WTC11 (cell line): ENCODE measurements around the gene ABLIM2. TPM values are rescaled to one million over a fixed set of nuclear protein-coding genes. Genes with fewer than 3 reads are reported as not detected.

Experiments used
- ATAC-seq: fragments of 200-7000 bp; cut with Tn5 transposase; 2 replicates; pipeline ENCODE4 v1.10.0; 2021; ENCODE audit warnings: mild to moderate bottlenecking, moderate library complexity
- CTCF ChIA-PET: fragments of 300-600 bp; sonication (Branson Sonifier 250); formaldehyde crosslinking; loops from one replicate; lab custom pipeline; 2021; ENCODE audit warnings: antibody characterized with exemption; lab: Charles Lee
- POLR2A ChIA-PET: fragments of 350-600 bp; sonication (Branson Sonifier 250); formaldehyde crosslinking; loops from one replicate; lab custom pipeline; 2021; ENCODE audit warnings: antibody characterized with exemption; lab: Charles Lee
- DNase-seq: peaks from one replicate; pipeline ENCODE4 v3.0.0; 2021; ENCODE audit warnings: low spot score
- H3K27ac Mint-ChIP-seq: 2 replicates; pipeline ENCODE4 v1.8.0; 2021; ENCODE audit warnings: mixed read lengths
- H3K27me3 Mint-ChIP-seq: 2 replicates; pipeline ENCODE4 v1.8.0; 2021; ENCODE audit warnings: low read depth, mild to moderate bottlenecking, moderate library complexity, mixed read lengths
- H3K36me3 Mint-ChIP-seq: 2 replicates; pipeline ENCODE4 v1.8.0; 2021; ENCODE audit warnings: mixed read lengths
- H3K4me1 Mint-ChIP-seq: 2 replicates; pipeline ENCODE4 v1.8.0; 2022; ENCODE audit warnings: mixed read lengths
- H3K4me3 Mint-ChIP-seq: 2 replicates; pipeline ENCODE4 v1.8.0; 2021; ENCODE audit warnings: mild to moderate bottlenecking, moderate library complexity, mixed read lengths
- H3K9me3 Mint-ChIP-seq: 2 replicates; pipeline ENCODE4 v1.8.0; 2021; ENCODE audit warnings: mixed read lengths
- ATF1 ChIP-seq: sonication (generic); formaldehyde crosslinking; IDR thresholded peaks from 2 replicates; pipeline ENCODE4 v1.8.1; 2023; ENCODE audit warnings: mild to moderate bottlenecking, moderate library complexity, missing genetic modification reagents
- ATF6 ChIP-seq: sonication (generic); formaldehyde crosslinking; IDR thresholded peaks from 2 replicates; pipeline ENCODE4 v1.8.1; 2023; ENCODE audit warnings: mild to moderate bottlenecking, missing genetic modification reagents
- CREM ChIP-seq: sonication (generic); formaldehyde crosslinking; IDR thresholded peaks from 2 replicates; pipeline ENCODE4 v1.8.1; 2022; ENCODE audit warnings: mild to moderate bottlenecking, missing genetic modification reagents, moderate library complexity
- ELF4 ChIP-seq: sonication (generic); formaldehyde crosslinking; IDR thresholded peaks from 2 replicates; pipeline ENCODE4 v1.8.1; 2022; ENCODE audit warnings: low read depth, mild to moderate bottlenecking, moderate library complexity, missing genetic modification reagents
- EMX1 ChIP-seq: fragments of 250-450 bp; sonication (Bioruptor Pico); IDR thresholded peaks from 2 replicates; pipeline ENCODE4 v1.8.0; 2021; ENCODE audit warnings: mild to moderate bottlenecking
- ESRRA ChIP-seq: sonication (generic); formaldehyde crosslinking; IDR thresholded peaks from 2 replicates; pipeline ENCODE4 v1.8.1; 2022; ENCODE audit warnings: mild to moderate bottlenecking, missing genetic modification reagents, borderline replicate concordance
- JAZF1 ChIP-seq: fragments of 250-450 bp; sonication (Bioruptor Pico); IDR thresholded peaks from 2 replicates; pipeline ENCODE4 v1.9.0; 2021; ENCODE audit warnings: moderate library complexity, mild to moderate bottlenecking, inconsistent platforms
- JUN ChIP-seq: sonication (generic); formaldehyde crosslinking; IDR thresholded peaks from 2 replicates; pipeline ENCODE4 v1.8.0; 2023; ENCODE audit warnings: mild to moderate bottlenecking, missing genetic modification reagents
- KAT7 ChIP-seq: sonication (generic); formaldehyde crosslinking; IDR thresholded peaks from 2 replicates; pipeline ENCODE4 v1.8.1; 2023; ENCODE audit warnings: missing genetic modification reagents, mild to moderate bottlenecking, borderline replicate concordance
- NR1H2 ChIP-seq: sonication (generic); formaldehyde crosslinking; IDR thresholded peaks from 2 replicates; pipeline ENCODE4 v1.9.0; 2021; ENCODE audit warnings: mild to moderate bottlenecking, moderate library complexity, missing genetic modification reagents
- RORB ChIP-seq: fragments of 250-450 bp; sonication (Bioruptor Pico); IDR thresholded peaks from 2 replicates; pipeline ENCODE4 v1.9.0; 2021; ENCODE audit warnings: mild to moderate bottlenecking
- SOX15 ChIP-seq: fragments of 250-450 bp; sonication (Bioruptor Pico); IDR thresholded peaks from 2 replicates; pipeline ENCODE4 v1.9.0; 2021; ENCODE audit warnings: mild to moderate bottlenecking
- SP1 ChIP-seq: sonication (generic); formaldehyde crosslinking; conservative IDR thresholded peaks from 2 replicates; pipeline ENCODE4 v1.8.1; 2022; ENCODE audit warnings: missing genetic modification reagents
- TEAD1 ChIP-seq: sonication (generic); formaldehyde crosslinking; IDR thresholded peaks from 2 replicates; pipeline ENCODE4 v1.8.0; 2022; ENCODE audit warnings: mild to moderate bottlenecking, missing genetic modification reagents
- TEAD4 ChIP-seq: sonication (generic); formaldehyde crosslinking; IDR thresholded peaks from 2 replicates; pipeline ENCODE4 v1.8.0; 2022; ENCODE audit warnings: mild to moderate bottlenecking, missing genetic modification reagents
- ZNF263 ChIP-seq: sonication (generic); formaldehyde crosslinking; IDR thresholded peaks from 2 replicates; pipeline ENCODE4 v1.8.1; 2022; ENCODE audit warnings: low read depth, mild to moderate bottlenecking, moderate library complexity, missing genetic modification reagents
- ZNF416 ChIP-seq: fragments of 250-450 bp; sonication (Bioruptor Pico); IDR thresholded peaks from 2 replicates; pipeline ENCODE4 v1.9.0; 2021; ENCODE audit warnings: mild to moderate bottlenecking, inconsistent platforms
- total RNA-seq: library from RNA; stranded (reverse); gene quantifications from 3 replicates; pipeline ENCODE4 v1.2.3, GENCODE V29; 2021
- TF ChIP-seq, protein P1 (sequence below): sonication (generic); formaldehyde crosslinking; IDR thresholded peaks from 2 replicates; pipeline ENCODE4 v1.8.0; 2022; ENCODE audit warnings: mild to moderate bottlenecking, missing genetic modification reagents
- TF ChIP-seq, protein P2 (sequence below): sonication (generic); formaldehyde crosslinking; IDR thresholded peaks from 2 replicates; pipeline ENCODE4 v1.8.0; 2022; ENCODE audit warnings: missing genetic modification reagents
- TF ChIP-seq, protein P3 (sequence below): sonication (generic); formaldehyde crosslinking; IDR thresholded peaks from 2 replicates; pipeline ENCODE4 v1.8.1; 2022; ENCODE audit warnings: mild to moderate bottlenecking, moderate library complexity, missing genetic modification reagents
- TF ChIP-seq, protein P4 (sequence below): sonication (generic); formaldehyde crosslinking; IDR thresholded peaks from 2 replicates; pipeline ENCODE4 v1.8.1; 2022; ENCODE audit warnings: low read depth, mild to moderate bottlenecking, moderate library complexity, missing genetic modification reagents, borderline replicate concordance

Gene ABLIM2
- total RNA-seq, 1 experiment from 2014 or later, result 2.6 TPM

- no peaks in the 10 kb centered on the region for H3K36me3 Mint-ChIP-seq
- H3K9me3 Mint-ChIP-seq, result peaks cover 7% of the 10 kb centered on the region
- TF ChIP-seq EMX1 (CRISPR knock-in tag), result no peak
- no peak for TF ChIP-seq TEAD1
- TF ChIP-seq, protein P1, sequence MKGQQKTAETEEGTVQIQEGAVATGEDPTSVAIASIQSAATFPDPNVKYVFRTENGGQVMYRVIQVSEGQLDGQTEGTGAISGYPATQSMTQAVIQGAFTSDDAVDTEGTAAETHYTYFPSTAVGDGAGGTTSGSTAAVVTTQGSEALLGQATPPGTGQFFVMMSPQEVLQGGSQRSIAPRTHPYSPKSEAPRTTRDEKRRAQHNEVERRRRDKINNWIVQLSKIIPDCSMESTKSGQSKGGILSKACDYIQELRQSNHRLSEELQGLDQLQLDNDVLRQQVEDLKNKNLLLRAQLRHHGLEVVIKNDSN (CRISPR knock-in tag), result no peak
- no peak for TF ChIP-seq SOX15
- no peak for TF ChIP-seq JAZF1 (CRISPR knock-in tag)
- no peak for DNase-seq
- H3K27me3 Mint-ChIP-seq, result peaks cover 3% of the 10 kb centered on the region; the same call in 1 of the 2 replicates
- POLR2A ChIA-PET, result interaction anchor here (0.5 kb wide), 1 partner anchor 413 kb away, joined by 3 read pairs; no protein-coding TSS in a partner anchor
- no peak overlapping the region for H3K27ac Mint-ChIP-seq
- no peak overlapping the region for H3K4me3 Mint-ChIP-seq
- peaks cover 30% of the 10 kb centered on the region for H3K4me1 Mint-ChIP-seq
- no peak for ATAC-seq
- CTCF ChIA-PET, result interaction anchor here (0.6 to 4.0 kb wide), 6 partner anchors 10 to 264 kb away, joined by 3 to 21 read pairs (median 4); partner anchors contain the start of gene ABLIM2
Measured at GRCh38 chr4:8113611-8114377, 44.8 kb downstream of the ABLIM2 start.

GRCh38 chr4:8112672-8113071 is 45.9 kb downstream of the ABLIM2 start:
- Mint-ChIP-seq H3K36me3 (no peaks in the 10 kb centered on the region), H3K27ac (peak overlapping the region; percentile 74; the same call in 1 of the 2 replicates), H3K27me3 (peaks cover 3% of the 10 kb centered on the region; the same call in 1 of the 2 replicates), H3K4me1 (peaks cover 30% of the 10 kb centered on the region), H3K4me3 (no peak overlapping the region), H3K9me3 (peaks cover 8% of the 10 kb centered on the region)
- no peak for DNase-seq
- no peak for ATAC-seq
- ChIA-PET CTCF (interaction anchor here (0.7 to 4.0 kb wide), 3 partner anchors 18 to 64 kb away, joined by 4 to 21 read pairs (median 4); no protein-coding TSS in a partner anchor), POLR2A (no interaction called here)
- TF ChIP-seq, protein P2, sequence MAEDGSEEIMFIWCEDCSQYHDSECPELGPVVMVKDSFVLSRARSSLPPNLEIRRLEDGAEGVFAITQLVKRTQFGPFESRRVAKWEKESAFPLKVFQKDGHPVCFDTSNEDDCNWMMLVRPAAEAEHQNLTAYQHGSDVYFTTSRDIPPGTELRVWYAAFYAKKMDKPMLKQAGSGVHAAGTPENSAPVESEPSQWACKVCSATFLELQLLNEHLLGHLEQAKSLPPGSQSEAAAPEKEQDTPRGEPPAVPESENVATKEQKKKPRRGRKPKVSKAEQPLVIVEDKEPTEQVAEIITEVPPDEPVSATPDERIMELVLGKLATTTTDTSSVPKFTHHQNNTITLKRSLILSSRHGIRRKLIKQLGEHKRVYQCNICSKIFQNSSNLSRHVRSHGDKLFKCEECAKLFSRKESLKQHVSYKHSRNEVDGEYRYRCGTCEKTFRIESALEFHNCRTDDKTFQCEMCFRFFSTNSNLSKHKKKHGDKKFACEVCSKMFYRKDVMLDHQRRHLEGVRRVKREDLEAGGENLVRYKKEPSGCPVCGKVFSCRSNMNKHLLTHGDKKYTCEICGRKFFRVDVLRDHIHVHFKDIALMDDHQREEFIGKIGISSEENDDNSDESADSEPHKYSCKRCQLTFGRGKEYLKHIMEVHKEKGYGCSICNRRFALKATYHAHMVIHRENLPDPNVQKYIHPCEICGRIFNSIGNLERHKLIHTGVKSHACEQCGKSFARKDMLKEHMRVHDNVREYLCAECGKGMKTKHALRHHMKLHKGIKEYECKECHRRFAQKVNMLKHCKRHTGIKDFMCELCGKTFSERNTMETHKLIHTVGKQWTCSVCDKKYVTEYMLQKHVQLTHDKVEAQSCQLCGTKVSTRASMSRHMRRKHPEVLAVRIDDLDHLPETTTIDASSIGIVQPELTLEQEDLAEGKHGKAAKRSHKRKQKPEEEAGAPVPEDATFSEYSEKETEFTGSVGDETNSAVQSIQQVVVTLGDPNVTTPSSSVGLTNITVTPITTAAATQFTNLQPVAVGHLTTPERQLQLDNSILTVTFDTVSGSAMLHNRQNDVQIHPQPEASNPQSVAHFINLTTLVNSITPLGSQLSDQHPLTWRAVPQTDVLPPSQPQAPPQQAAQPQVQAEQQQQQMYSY, result no peak

- Mint-ChIP-seq H3K4me3 (no peak overlapping the region), H3K27ac (peak overlapping the region; percentile 68; the same call in 1 of the 2 replicates), H3K27me3 (no peaks in the 10 kb centered on the region), H3K9me3 (peaks cover 5% of the 10 kb centered on the region), H3K4me1 (peaks cover 27% of the 10 kb centered on the region), H3K36me3 (no peaks in the 10 kb centered on the region)
- DNase-seq (no peak), ATAC-seq (no peak)
- ChIA-PET POLR2A (no interaction called here), CTCF (interaction anchor here (0.7 to 4.0 kb wide), 4 partner anchors 16 to 65 kb away, joined by 3 to 21 read pairs (median 4); no protein-coding TSS in a partner anchor)
- TF ChIP-seq ATF6 (no peak), NR1H2 (CRISPR knock-in tag) (no peak), TEAD4 (CRISPR knock-in tag) (no peak), ESRRA (no peak), CREM (CRISPR knock-in tag) (no peak), ZNF263 (CRISPR knock-in tag) (no peak), TEAD1 (no peak), ZNF416 (CRISPR knock-in tag) (no peak), SP1 (CRISPR knock-in tag) (no peak), JUN (no peak), ELF4 (no peak), KAT7 (CRISPR knock-in tag) (no peak), ATF1 (CRISPR knock-in tag) (no peak), RORB (CRISPR knock-in tag) (no peak)
- TF ChIP-seq, protein P3, sequence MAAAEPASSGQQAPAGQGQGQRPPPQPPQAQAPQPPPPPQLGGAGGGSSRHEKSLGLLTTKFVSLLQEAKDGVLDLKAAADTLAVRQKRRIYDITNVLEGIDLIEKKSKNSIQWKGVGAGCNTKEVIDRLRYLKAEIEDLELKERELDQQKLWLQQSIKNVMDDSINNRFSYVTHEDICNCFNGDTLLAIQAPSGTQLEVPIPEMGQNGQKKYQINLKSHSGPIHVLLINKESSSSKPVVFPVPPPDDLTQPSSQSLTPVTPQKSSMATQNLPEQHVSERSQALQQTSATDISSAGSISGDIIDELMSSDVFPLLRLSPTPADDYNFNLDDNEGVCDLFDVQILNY (CRISPR knock-in tag), result no peak
- TF ChIP-seq, protein P4, sequence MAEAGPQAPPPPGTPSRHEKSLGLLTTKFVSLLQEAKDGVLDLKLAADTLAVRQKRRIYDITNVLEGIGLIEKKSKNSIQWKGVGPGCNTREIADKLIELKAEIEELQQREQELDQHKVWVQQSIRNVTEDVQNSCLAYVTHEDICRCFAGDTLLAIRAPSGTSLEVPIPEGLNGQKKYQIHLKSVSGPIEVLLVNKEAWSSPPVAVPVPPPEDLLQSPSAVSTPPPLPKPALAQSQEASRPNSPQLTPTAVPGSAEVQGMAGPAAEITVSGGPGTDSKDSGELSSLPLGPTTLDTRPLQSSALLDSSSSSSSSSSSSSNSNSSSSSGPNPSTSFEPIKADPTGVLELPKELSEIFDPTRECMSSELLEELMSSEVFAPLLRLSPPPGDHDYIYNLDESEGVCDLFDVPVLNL, result no peak
Measured at GRCh38 chr4:8112036-8112576, 46.5 kb downstream of the ABLIM2 start.
